GM21619 (cell line): ENCODE measurements around the gene ELOVL4.

Experiments used
- ATAC-seq: cut with Tn5 transposase; IDR thresholded peaks from one replicate; pipeline ENCODE4 v1.9.1; 2021; ENCODE audit not compliant: unreplicated experiment

ELOVL4 gene

GRCh38 chr6:79913369-79913768 is 34.0 kb downstream of the ELOVL4 start:
- no peak for ATAC-seq

GRCh38 chr6:79911992-79912391 is 35.4 kb downstream of the ELOVL4 start:
- no peak for ATAC-seq

- no peak for ATAC-seq
These were observed 37.8 kb downstream of the ELOVL4 start for GRCh38 chr6:79909517-79909916.

- no peak for ATAC-seq
These were observed 45.3 kb downstream of the ELOVL4 start for GRCh38 chr6:79902046-79902445.

- ATAC-seq: no peak
These were observed 49.3 kb downstream of the ELOVL4 start for GRCh38 chr6:79898076-79898475.

GRCh38 chr6:79896075-79896449 is 51.3 kb downstream of the ELOVL4 start:
- ATAC-seq: no peak

GRCh38 chr6:79895382-79896074 is 51.8 kb downstream of the ELOVL4 start:
- no peak for ATAC-seq

GRCh38 chr6:79894939-79895338 is 52.4 kb downstream of the ELOVL4 start:
- no peak for ATAC-seq

GRCh38 chr6:79888587-79888986 is 58.8 kb downstream of the ELOVL4 start:
- no peak for ATAC-seq

- ATAC-seq: no peak
These were observed 69.1 kb downstream of the ELOVL4 start for GRCh38 chr6:79878142-79878748.

- ATAC-seq: no peak
These were observed 72.7 kb downstream of the ELOVL4 start for GRCh38 chr6:79874531-79875134.

- ATAC-seq: no peak
These were observed 74.4 kb downstream of the ELOVL4 start for GRCh38 chr6:79872986-79873385.

GRCh38 chr6:79872303-79872702 is 75.0 kb downstream of the ELOVL4 start:
- ATAC-seq: no peak

GRCh38 chr6:79869600-79870084 is 77.7 kb downstream of the ELOVL4 start:
- ATAC-seq: peak; percentile 100

- no peak for ATAC-seq
These were observed 78.2 kb downstream of the ELOVL4 start for GRCh38 chr6:79869184-79869583.

GRCh38 chr6:79868098-79868722 is 79.1 kb downstream of the ELOVL4 start:
- ATAC-seq: no peak
